Measurements from ENCODE around the gene THOC2. TPM values are rescaled to one million over a fixed set of nuclear protein-coding genes. Genes with fewer than 3 reads are reported as not detected.
"Not testable (repeated sequence)": the region's sequence is repeated elsewhere in the genome, so short reads cannot be mapped to it uniquely, and the experiment has no call there.

The THOC2 gene
- total RNA-seq, 1 donor from 2014 or later = 33.0 TPM

GRCh38 chrX:123665197-123665596 is 67.7 kb downstream of the THOC2 start:
- ATAC-seq = peak; percentile 99

- not testable (repeated sequence) for ATAC-seq
These were observed 68.2 kb downstream of the THOC2 start for GRCh38 chrX:123664467-123665167.

- not testable (repeated sequence) for ATAC-seq
These were observed 69.1 kb downstream of the THOC2 start for GRCh38 chrX:123663720-123664119.

- ATAC-seq = not testable (repeated sequence)
These were observed 76.3 kb downstream of the THOC2 start for GRCh38 chrX:123656507-123656906.

GRCh38 chrX:123648811-123649181 is 84.1 kb downstream of the THOC2 start:
- ATAC-seq = not testable (repeated sequence)

- peak; percentile 28 for ATAC-seq
These were observed 84.6 kb downstream of the THOC2 start for GRCh38 chrX:123648028-123648810.

- ATAC-seq = no peak
These were observed 85.6 kb downstream of the THOC2 start for GRCh38 chrX:123647244-123647643.

- no peak for ATAC-seq
These were observed 103.3 kb downstream of the THOC2 start for GRCh38 chrX:123629502-123629901.

- ATAC-seq = no peak
These were observed 105.9 kb downstream of the THOC2 start for GRCh38 chrX:123626962-123627361.

- no peak for ATAC-seq
These were observed 106.9 kb downstream of the THOC2 start for GRCh38 chrX:123625952-123626351.

GRCh38 chrX:123625477-123625876 is 107.4 kb downstream of the THOC2 start:
- no peak for ATAC-seq

GRCh38 chrX:123617007-123617406 is 115.8 kb downstream of the THOC2 start:
- no peak for ATAC-seq

GRCh38 chrX:123610915-123611314 is 121.9 kb downstream of the THOC2 start:
- ATAC-seq = no peak

- no peak for ATAC-seq
These were observed 125.0 kb downstream of the THOC2 start for GRCh38 chrX:123607806-123608205.

GRCh38 chrX:123607270-123607669 is 125.6 kb downstream of the THOC2 start:
- no peak for ATAC-seq

- no peak for ATAC-seq
These were observed 129.4 kb downstream of the THOC2 start for GRCh38 chrX:123603491-123603890.

- ATAC-seq = no peak
These were observed 131.4 kb downstream of the THOC2 start for GRCh38 chrX:123601437-123601836.

- ATAC-seq = no peak
These were observed 132.7 kb downstream of the THOC2 start for GRCh38 chrX:123600181-123600580.

- no peak for ATAC-seq
These were observed 141.9 kb downstream of the THOC2 start for GRCh38 chrX:123590842-123591486.

- no peak for ATAC-seq
These were observed 144.1 kb downstream of the THOC2 start for GRCh38 chrX:123588723-123589122.

GRCh38 chrX:123581586-123581985 is 151.3 kb downstream of the THOC2 start:
- no peak for ATAC-seq

GRCh38 chrX:123580792-123581191 is 152.1 kb downstream of the THOC2 start:
- ATAC-seq = no peak

- not testable (repeated sequence) for ATAC-seq
These were observed 158.8 kb downstream of the THOC2 start for GRCh38 chrX:123574027-123574426.

Data from esophagus mucosa (tissue), 1 donor.